Transverse colon (tissue), 3 donors: ENCODE data around the gene NDC80.

Source experiments
- POLR2A ChIP-seq: fragments of 450-650 bp; IDR thresholded peaks from one replicate; pipeline ENCODE4 v1.6.1; 2016; ENCODE audit warnings: antibody characterized with exemption, mild to moderate bottlenecking, moderate library complexity
- TF ChIP-seq, protein P1 (sequence below), 5 experiments: fragments of 200-600 bp in 3 of 5; fragments of 450-650 bp in 2 of 5; sonication (generic) in 3 of 5; IDR thresholded peaks; 1 replicate in 2 of 5; 2 replicates in 3 of 5; pipeline ENCODE4 v1.5.1; 2016 to 2017; ENCODE audit warnings: antibody characterized with exemption in 5 of 5, inconsistent platforms in 3 of 5, mild to moderate bottlenecking in 2 of 5, moderate library complexity in 1 of 5

DNA sequence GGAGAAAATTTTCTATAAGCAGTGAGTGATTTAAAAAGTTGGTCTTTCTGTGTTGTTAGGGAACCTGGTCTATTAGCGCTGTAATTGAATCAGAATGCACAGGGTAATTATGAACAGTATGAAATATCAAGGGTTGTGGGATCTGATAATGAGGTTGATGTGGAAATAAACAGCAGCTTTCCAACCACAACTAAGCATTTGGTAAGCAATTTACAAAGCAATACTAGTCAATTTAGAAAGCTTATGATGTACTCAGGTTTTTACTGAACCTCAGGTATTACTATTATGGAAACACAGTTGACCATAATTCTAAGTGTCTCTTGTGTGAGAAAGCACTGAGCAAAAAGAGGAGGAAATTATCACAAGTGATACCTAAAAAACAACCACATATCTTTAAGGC, 73.2 kb downstream of the NDC80 start:
- TF ChIP-seq, protein P1, sequence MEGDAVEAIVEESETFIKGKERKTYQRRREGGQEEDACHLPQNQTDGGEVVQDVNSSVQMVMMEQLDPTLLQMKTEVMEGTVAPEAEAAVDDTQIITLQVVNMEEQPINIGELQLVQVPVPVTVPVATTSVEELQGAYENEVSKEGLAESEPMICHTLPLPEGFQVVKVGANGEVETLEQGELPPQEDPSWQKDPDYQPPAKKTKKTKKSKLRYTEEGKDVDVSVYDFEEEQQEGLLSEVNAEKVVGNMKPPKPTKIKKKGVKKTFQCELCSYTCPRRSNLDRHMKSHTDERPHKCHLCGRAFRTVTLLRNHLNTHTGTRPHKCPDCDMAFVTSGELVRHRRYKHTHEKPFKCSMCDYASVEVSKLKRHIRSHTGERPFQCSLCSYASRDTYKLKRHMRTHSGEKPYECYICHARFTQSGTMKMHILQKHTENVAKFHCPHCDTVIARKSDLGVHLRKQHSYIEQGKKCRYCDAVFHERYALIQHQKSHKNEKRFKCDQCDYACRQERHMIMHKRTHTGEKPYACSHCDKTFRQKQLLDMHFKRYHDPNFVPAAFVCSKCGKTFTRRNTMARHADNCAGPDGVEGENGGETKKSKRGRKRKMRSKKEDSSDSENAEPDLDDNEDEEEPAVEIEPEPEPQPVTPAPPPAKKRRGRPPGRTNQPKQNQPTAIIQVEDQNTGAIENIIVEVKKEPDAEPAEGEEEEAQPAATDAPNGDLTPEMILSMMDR (IDR thresholded peaks at IDR 0.05), result no peak
- no peak for TF ChIP-seq POLR2A
